Measurements from ENCODE around the gene TFPT.
A peak's percentile ranks its signal among the peaks of the same experiment; 100 is the strongest.

TFPT gene, protein sequence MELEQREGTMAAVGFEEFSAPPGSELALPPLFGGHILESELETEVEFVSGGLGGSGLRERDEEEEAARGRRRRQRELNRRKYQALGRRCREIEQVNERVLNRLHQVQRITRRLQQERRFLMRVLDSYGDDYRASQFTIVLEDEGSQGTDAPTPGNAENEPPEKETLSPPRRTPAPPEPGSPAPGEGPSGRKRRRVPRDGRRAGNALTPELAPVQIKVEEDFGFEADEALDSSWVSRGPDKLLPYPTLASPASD

DNA sequence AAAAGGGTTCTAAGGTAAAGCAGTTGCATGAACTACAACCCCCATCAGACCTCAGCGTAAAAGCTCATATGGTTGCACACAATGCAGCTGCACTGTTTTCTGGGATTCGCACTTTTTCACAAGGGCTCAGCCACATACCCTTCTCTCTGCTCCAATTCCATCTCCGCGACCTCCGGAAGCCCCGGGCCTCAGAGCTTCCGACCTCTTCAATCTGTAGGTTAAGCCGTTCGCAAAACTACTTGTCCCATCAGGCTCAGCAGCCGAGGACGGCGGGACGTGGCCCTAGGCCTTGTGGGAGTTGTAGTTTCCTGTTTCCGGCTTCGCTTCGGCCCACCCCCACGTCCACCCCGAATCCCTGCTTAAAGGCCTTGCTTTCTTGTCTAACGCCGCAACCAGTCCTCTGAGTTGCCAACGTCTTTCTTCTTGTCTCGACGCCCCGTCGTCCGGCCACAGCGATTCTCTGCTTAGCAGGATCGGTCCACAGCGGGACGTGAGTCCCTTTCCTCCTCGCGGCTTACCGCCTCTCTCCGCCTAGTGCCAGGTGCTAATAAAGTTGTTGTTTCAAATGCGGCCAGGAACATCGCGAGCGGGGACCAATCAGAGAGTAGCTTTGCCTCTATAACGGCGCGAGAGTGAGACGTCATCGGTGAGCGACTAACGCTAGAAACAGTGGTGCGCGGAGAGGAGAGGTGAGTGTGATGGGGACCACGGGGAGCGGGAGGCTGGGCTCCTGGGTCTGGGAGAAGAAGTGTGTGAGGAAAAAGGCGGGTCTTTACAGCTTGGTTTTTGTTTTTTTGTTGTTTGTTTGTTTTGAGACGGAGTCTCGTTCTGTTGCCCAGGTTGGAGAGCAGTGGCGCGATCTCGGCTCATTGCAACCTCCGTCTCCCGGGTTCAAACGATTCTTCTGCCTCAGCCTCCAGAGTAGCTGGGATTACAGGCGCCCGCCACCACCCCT is at the start of gene TFPT, which contains the start of gene PRPF31:
TSS of gene TFPT (minus strand) at position 549 of the 955 bp plus-strand sequence. CDS start at position 161, 388 bp downstream.
TSS of gene PRPF31 (plus strand) at position 646 of the 955 bp plus-strand sequence. CDS start 2,525 bp downstream, outside the sequence.
- Mint-ChIP-seq H3K4me1 (peaks cover 42% of the 10 kb centered on the region), H3K36me3 (peaks cover 10% of the 10 kb centered on the region), H3K4me3 (peak within 1 kb of the TSS; percentile 98), H3K27ac (peak within 1 kb of the TSS; percentile 97), H3K9me3 (no peaks in the 10 kb centered on the region), H3K27me3 (no peaks in the 10 kb centered on the region)

DNA sequence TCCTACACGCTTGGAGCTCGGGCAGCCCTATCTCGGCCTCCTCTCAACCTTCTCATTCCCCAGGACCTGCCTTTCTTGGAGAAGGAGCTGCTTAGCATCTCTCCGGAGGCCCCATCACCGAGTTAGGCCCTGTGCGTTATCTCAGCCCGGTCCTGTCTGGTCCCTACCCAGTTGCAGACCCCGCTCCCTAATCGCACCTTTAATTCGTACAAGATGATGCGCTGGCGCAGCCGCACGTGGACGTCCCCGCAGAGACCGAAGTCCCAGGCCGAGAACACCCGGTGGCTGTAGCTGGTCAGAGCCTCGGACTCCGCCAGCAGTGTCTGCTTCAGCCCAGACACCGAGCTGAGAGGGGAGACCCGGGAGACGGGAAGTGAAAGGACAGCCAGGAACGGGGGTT is 49.8 kb upstream of the TFPT start:
- no peak overlapping the region for H3K27ac Mint-ChIP-seq
- no peaks in the 10 kb centered on the region for H3K27me3 Mint-ChIP-seq
- no peak overlapping the region for H3K4me3 Mint-ChIP-seq
- no peaks in the 10 kb centered on the region for H3K9me3 Mint-ChIP-seq
- peaks cover 31% of the 10 kb centered on the region for H3K4me1 Mint-ChIP-seq
- H3K36me3 Mint-ChIP-seq = no peaks in the 10 kb centered on the region

DNA sequence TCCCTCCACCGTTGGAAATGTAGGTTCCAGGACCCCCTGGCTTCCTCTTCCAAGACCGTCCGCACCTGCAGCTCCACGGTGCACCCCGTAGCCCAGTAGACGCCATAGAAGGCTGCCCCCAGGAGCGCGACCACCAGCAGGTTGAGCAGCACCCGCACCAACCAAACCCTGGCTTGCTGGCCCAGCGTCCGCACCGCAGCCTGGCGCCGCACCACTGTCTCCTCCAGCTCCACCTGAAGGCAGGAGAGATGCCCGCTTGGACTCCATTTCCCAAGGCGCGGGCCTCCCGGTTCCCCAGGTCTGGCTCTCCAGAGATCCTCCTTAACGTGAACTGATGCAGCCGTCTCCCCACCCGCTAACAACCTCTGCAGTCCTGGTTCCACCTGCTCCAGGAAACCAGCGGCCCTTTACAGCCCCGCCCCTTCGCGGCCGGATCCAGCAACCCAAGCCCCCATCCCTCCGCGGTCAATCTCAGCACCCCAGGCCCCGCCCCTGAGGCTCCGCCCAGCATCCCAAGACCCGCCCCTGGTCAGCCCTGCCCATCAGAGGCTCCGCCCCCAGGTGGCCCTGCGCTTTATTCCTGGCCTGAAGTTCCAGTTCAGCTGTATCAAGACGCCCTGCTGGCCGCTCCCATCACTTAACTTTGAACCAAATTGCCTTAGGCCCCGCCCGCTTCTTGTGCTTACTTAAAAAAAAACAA is 49.1 kb upstream of the TFPT start:
- peak overlapping the region; percentile 62 for H3K4me3 Mint-ChIP-seq
- no peaks in the 10 kb centered on the region for H3K27me3 Mint-ChIP-seq
- H3K9me3 Mint-ChIP-seq = no peaks in the 10 kb centered on the region
- no peak overlapping the region for H3K27ac Mint-ChIP-seq
- no peaks in the 10 kb centered on the region for H3K36me3 Mint-ChIP-seq
- peaks cover 38% of the 10 kb centered on the region for H3K4me1 Mint-ChIP-seq

DNA sequence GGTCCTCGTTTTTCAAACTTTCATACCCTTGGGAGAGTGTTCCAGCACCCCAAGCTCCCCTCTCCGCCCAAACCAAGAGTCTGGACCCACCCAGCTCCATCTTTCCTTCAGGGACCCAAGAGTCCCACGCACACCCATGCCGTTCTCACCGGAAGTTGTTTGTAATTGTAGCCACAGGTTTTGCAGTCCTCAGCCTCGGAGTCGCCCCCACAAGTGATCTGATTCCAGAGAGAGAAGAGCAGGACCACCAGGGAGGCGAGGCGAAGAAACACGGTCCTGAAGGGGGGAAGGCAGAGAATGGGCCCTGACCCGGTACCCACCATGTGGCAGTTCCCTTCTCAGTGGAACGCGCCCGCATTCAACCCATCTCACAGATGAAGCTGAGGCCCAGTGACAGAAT is 47.4 kb upstream of the TFPT start:
- Mint-ChIP-seq H3K36me3 (no peaks in the 10 kb centered on the region), H3K27me3 (no peaks in the 10 kb centered on the region), H3K27ac (no peak overlapping the region), H3K9me3 (no peaks in the 10 kb centered on the region), H3K4me3 (peak overlapping the region; percentile 88), H3K4me1 (peaks cover 52% of the 10 kb centered on the region)

DNA sequence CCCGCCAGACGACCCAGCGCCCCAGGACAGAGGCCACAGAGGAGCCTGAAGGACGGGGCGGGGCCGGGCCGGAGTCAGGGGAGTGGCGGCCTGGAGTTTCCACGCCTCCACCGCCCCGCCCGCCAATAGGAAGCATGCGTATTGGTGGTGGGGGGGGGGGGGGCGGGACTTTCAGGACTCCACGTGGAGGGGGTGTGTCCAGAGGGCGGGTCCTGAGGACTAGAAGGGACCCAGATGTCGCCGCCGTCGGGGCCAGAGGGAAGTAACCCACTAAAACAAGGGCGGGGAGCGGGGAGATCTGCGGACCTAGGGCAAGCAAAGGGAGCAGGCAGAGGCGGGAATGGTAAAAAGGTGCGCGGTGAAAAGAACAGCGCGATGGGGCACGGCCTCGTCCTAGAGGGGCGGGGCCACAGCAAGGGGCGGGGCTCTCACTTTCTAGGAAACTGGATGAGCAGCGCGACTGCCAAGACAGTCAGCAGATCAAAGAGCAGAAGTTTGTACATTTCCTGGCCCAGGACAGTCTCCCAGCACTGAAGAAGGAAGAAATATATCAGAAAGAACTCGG is 46.9 kb upstream of the TFPT start:
- H3K4me3 Mint-ChIP-seq = peak overlapping the region; percentile 88
- H3K36me3 Mint-ChIP-seq = no peaks in the 10 kb centered on the region
- peaks cover 52% of the 10 kb centered on the region for H3K4me1 Mint-ChIP-seq
- H3K27me3 Mint-ChIP-seq = no peaks in the 10 kb centered on the region
- H3K9me3 Mint-ChIP-seq = no peaks in the 10 kb centered on the region
- peak overlapping the region; percentile 80 for H3K27ac Mint-ChIP-seq

DNA sequence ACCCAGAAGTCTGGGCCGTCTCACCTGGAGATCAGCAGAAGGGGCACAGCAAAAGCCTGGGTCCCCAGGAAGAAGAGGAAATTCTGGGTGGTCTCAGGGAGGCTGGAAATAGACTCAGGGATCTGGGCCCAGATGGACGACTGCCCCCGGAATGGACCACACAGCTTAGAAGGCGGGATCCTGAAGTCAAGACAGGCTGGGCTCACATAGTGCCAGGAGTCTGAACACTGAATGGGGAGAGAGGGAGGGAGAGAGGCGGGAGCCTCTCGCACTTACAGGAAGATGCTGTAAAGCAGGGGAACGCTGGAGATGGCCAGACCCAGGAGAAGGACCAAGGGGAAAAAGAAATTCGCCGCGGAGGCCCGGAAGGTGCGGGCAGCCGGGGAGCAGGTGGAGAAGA is 45.4 kb upstream of the TFPT start:
- peaks cover 63% of the 10 kb centered on the region for H3K4me1 Mint-ChIP-seq
- no peaks in the 10 kb centered on the region for H3K9me3 Mint-ChIP-seq
- H3K27me3 Mint-ChIP-seq = no peaks in the 10 kb centered on the region
- H3K36me3 Mint-ChIP-seq = peaks cover 2% of the 10 kb centered on the region
- peak overlapping the region; percentile 70 for H3K27ac Mint-ChIP-seq
- peak overlapping the region; percentile 94 for H3K4me3 Mint-ChIP-seq

DNA sequence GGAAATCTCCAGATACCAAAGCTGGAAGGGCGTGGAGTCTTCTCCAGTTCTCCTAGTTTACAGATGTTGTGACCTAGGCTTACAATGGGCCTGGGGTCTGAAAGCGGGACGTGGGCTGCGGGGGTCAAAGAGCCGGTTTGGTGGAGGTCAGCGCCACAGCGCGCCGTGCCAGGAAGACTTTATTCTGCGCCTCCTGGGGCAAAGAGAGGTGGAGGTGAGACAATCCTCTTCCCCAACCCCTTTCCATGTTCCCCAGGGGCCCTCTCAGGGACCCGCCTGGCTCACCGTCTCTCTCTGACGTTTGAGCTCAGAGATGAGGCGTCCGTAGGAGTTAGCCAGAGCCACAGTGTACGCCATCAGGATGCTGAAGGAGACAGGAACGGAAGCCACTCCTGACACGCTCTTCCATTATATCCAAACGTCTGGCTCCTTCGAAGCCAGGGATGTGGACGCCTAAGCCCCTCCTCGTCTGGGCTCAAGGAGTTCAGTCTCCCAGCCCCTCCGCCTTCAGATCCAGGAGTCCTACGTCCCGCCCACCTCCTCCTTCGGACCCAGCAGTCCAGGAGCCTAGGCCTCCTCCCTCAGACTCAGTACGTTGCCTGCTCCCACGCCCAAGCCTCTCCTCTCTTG is 44.8 kb upstream of the TFPT start:
- Mint-ChIP-seq H3K36me3 (peaks cover 2% of the 10 kb centered on the region), H3K9me3 (no peaks in the 10 kb centered on the region), H3K27me3 (no peaks in the 10 kb centered on the region), H3K27ac (peak overlapping the region; percentile 99), H3K4me3 (peak overlapping the region; percentile 94), H3K4me1 (peaks cover 66% of the 10 kb centered on the region)

DNA sequence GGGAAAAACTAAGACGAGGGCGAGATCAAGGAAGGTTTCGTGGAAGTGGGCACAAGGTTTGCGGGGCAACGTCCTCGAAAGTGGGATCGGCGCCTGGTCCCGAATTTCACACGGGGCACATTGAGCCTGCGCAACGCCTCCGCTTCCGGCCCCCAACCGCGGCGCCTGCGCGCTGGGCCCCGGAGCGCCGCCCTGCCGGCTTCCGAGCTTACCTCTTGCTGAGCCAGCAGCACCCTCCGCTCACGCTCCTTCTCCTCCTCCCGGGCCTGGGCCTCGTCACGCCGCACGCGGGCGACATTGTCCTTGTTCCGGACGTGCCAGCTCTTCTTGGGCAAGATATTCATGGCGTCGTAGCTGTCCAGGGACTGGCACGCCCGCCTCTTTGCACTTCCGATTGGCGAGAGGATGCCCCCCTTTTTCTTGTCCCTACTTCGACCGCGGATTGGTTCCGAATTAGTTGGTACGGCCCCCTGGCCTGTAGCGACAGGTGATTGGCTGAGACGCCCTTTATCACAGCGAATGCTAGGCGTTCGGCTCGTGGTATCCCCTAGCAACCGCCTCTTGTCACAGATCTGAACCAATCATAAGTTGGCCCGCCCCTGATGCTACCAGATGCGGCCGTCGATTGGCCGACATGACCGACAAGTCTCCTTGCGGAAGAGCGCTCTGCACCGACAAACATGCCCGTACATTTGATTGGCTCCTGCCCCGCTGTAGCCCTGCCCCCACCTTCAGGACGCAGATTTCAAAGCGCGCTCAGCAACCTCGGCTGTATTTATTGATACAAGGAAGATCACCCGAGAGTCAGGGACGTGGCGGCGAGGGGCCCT is 44.1 kb upstream of the TFPT start, which contains the start of gene LENG1:
TSS of gene LENG1 (minus strand) at position 370 of the 830 bp plus-strand sequence. CDS start at position 344, 26 bp downstream.
- no peaks in the 10 kb centered on the region for H3K9me3 Mint-ChIP-seq
- H3K27ac Mint-ChIP-seq = peak within 1 kb of the TSS; percentile 99
- peaks cover 70% of the 10 kb centered on the region for H3K4me1 Mint-ChIP-seq
- H3K36me3 Mint-ChIP-seq = peaks cover 2% of the 10 kb centered on the region
- no peaks in the 10 kb centered on the region for H3K27me3 Mint-ChIP-seq
- H3K4me3 Mint-ChIP-seq = peak within 1 kb of the TSS; percentile 94

DNA sequence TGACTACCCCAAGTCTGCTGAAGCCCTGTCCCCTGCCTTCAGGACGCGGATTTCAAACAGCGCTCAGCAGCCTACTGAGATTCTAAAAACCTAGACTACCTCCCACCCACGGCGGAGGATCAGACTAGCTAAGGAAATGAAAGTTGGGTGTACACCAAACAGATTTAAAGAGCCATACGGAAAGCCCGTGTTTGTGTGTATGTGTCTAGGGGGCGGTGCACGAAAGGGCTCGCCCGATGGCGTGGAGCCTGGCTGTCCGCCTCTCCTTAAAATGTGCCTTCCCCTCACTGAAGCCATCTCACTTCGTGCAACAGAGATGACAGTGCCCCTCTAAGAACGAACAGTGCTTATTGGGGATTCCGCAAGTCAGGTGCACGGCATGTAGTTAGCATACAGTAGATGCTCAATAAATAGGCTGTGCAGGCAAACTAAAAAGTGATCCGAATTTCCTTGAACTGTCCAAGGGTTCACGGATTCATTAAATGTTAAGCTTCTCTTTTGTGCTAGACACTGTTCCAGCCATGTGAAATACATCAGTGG is 43.4 kb upstream of the TFPT start:
- Mint-ChIP-seq H3K4me3 (peak overlapping the region; percentile 94), H3K27ac (peak overlapping the region; percentile 99), H3K9me3 (no peaks in the 10 kb centered on the region), H3K4me1 (peaks cover 71% of the 10 kb centered on the region), H3K27me3 (no peaks in the 10 kb centered on the region), H3K36me3 (peaks cover 2% of the 10 kb centered on the region)

DNA sequence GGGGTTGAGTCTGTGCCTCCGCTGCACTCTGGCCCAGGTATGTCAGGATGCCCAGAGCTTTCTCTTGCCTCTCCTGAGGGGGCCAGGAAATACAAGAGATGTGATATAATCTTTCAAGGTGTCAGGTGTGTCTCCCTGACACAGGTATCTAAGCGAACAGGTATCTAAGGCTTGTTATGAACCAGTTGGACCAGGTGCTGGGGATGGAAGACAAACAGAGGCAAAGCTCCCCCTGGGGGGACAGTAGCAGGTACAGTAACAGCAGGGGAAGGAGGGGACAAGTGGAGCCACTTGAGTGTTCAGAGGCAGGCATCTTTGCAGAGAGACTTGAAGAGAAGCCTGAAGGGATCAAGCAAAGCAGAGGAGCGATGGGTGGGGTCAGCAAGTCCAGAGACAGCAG is 41.5 kb upstream of the TFPT start:
- Mint-ChIP-seq H3K27ac (no peak overlapping the region), H3K36me3 (peaks cover 4% of the 10 kb centered on the region), H3K9me3 (no peaks in the 10 kb centered on the region), H3K4me3 (peak overlapping the region; percentile 20), H3K4me1 (peaks cover 66% of the 10 kb centered on the region), H3K27me3 (no peaks in the 10 kb centered on the region)

DNA sequence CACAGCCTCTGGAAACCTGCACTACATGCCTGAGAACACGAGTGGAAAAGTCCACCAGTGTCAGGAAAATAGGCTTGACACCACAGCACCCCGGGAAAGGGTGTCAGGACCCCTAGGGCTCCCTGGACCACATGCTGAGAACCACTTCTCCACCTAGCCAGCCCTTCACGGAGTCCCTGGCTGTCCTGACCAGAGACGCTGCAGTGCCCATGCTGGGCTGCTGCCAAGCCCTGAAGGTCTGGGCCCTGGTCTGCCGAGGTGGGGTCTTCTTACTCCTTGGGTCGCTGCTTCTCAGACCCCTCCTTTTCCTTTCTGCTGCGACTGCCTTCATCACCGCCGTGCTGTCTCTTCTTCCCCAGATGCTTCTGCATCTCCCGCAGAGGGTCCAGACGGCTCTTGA is 41.0 kb upstream of the TFPT start:
- Mint-ChIP-seq H3K27ac (no peak overlapping the region), H3K27me3 (no peaks in the 10 kb centered on the region), H3K36me3 (peaks cover 4% of the 10 kb centered on the region), H3K4me3 (peak overlapping the region; percentile 20), H3K4me1 (peaks cover 66% of the 10 kb centered on the region), H3K9me3 (no peaks in the 10 kb centered on the region)

DNA sequence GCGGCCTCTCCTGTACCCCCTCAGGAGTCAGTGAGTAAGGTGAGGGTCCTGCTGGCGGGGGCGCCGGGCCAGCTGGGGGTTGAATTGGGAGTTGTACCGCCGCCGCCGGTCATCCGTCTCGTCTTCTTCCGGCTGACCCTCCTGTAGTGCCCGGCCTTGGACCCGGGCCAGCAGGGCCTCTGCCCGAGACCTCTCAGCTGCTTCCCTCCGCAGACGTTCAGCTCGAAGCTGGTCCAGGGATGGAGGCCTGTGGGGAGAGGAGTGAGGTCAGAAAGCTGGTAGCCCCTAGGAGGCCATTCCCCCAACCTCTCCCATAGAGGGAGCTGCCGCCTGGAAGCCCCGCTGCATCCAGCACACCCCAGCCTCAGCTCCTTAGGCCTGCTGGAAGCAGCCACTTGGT is 40.2 kb upstream of the TFPT start:
- no peaks in the 10 kb centered on the region for H3K27me3 Mint-ChIP-seq
- H3K36me3 Mint-ChIP-seq = peaks cover 4% of the 10 kb centered on the region
- H3K4me3 Mint-ChIP-seq = no peak overlapping the region
- peaks cover 61% of the 10 kb centered on the region for H3K4me1 Mint-ChIP-seq
- no peaks in the 10 kb centered on the region for H3K9me3 Mint-ChIP-seq
- no peak overlapping the region for H3K27ac Mint-ChIP-seq

DNA sequence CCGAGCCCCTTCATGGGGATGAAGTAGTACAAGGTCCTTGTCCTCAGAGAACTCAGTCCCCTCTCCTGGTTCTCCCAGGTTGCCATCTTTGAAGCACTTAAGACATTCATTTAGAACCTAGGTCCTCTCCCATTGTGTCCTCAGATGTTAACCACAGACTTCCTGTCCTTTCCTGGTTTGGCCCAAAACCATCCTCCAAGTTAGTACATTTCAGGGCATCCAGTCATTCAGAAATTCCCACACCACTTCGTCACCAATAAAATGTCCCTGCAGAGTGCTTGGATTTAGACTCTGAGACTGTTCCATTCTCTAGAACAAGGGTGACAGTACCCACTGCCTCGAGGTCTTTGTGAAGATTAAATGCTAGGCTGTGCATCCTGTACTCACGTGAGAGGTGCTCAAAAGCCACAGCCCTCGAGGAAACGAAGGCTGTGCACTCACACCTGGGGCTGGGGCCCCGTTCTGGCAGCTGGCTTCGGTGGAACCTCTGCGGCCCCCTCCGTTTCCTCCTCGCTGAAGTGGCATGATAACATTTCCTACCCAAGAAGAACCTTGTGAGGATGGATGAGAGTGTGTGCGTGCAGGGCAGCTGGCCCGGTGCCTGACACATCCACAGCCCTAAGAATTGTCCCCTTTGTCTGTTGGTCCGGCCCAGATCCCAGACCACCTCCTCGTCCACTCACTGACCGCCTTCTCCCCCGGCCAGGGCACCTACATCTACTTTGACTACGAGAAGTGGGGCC is 39.3 kb upstream of the TFPT start:
- Mint-ChIP-seq H3K4me1 (peaks cover 52% of the 10 kb centered on the region), H3K27me3 (no peaks in the 10 kb centered on the region), H3K36me3 (peaks cover 7% of the 10 kb centered on the region), H3K27ac (peak overlapping the region; percentile 51), H3K4me3 (peak overlapping the region; percentile 21), H3K9me3 (no peaks in the 10 kb centered on the region)
